GM12873 (cell line): Measurements from ENCODE around the gene PLIN4.

Experiments used
- CTCF ChIP-seq: IDR thresholded peaks from 2 replicates; pipeline ENCODE4 v1.5.1; 2012; ENCODE audit warnings: low read depth, mild to moderate bottlenecking, moderate library complexity, low read length, control low read depth; ENCODE audit not compliant: insufficient read depth; ENCODE audit errors: missing control alignments

The PLIN4 gene

GRCh38 chr19:4524808-4525562 is 6.7 kb upstream of the PLIN4 start:
- peak; percentile 95 for TF ChIP-seq CTCF

- TF ChIP-seq CTCF, result peak; percentile 85
These were observed 5.2 kb upstream of the PLIN4 start for GRCh38 chr19:4523306-4524110.

GRCh38 chr19:4522291-4523002 is 4.2 kb upstream of the PLIN4 start:
- no peak for TF ChIP-seq CTCF

GRCh38 chr19:4521888-4522242 is 3.6 kb upstream of the PLIN4 start:
- no peak for TF ChIP-seq CTCF

- TF ChIP-seq CTCF, result no peak
These were observed 3.0 kb upstream of the PLIN4 start for GRCh38 chr19:4521170-4521887.

GRCh38 chr19:4519521-4520277 is 1.4 kb upstream of the PLIN4 start:
- TF ChIP-seq CTCF, result no peak
